Measurements from ENCODE around the gene EFTUD2. TPM values are rescaled to one million over a fixed set of nuclear protein-coding genes. Genes with fewer than 3 reads are reported as not detected.

EFTUD2 gene
- total and polyA plus RNA-seq, 2 donors (not counting 1 experiment from before 2014, with no cell fraction given) = 88.0 to 154 TPM

GRCh38 chr17:44829523-44830358, 69.5 kb downstream of the EFTUD2 start, which contains the start of gene GJC1:
GJC1 (minus strand) TSS chr17:44830287; CDS start chr17:44805817, 24,470 bp downstream.
- H3K79me2 ChIP-seq (ENCODE audit: control insufficient read depth, insufficient read depth, low read length) = peaks cover 50% of the 10 kb centered on the region
- TF ChIP-seq, protein P1, sequence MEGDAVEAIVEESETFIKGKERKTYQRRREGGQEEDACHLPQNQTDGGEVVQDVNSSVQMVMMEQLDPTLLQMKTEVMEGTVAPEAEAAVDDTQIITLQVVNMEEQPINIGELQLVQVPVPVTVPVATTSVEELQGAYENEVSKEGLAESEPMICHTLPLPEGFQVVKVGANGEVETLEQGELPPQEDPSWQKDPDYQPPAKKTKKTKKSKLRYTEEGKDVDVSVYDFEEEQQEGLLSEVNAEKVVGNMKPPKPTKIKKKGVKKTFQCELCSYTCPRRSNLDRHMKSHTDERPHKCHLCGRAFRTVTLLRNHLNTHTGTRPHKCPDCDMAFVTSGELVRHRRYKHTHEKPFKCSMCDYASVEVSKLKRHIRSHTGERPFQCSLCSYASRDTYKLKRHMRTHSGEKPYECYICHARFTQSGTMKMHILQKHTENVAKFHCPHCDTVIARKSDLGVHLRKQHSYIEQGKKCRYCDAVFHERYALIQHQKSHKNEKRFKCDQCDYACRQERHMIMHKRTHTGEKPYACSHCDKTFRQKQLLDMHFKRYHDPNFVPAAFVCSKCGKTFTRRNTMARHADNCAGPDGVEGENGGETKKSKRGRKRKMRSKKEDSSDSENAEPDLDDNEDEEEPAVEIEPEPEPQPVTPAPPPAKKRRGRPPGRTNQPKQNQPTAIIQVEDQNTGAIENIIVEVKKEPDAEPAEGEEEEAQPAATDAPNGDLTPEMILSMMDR (conservative IDR thresholded peaks at IDR 0.05 in 1 of 2, IDR thresholded peaks at IDR 0.05 in 1 of 2; ENCODE audit: low read depth in 1 of 2, low read length in 2 of 2) = no peak
- TF ChIP-seq EZH2 (IDR thresholded peaks at IDR 0.05; ENCODE audit: low read length, missing control alignments) = no peak
- H3K27ac ChIP-seq (ENCODE audit: insufficient read depth, low read length) = peak within 1 kb of the TSS; percentile 94
- H4K20me1 ChIP-seq (ENCODE audit: control insufficient read depth, extremely low read depth, insufficient read depth, low read length) = no peaks in the 10 kb centered on the region
- peak within 1 kb of the TSS; percentile 91 to 99 (median 96) for H3K4me3 ChIP-seq (replicated peaks in 1 of 4; ENCODE audit: control extremely low read depth in 1 of 4, insufficient read depth in 1 of 4, low read depth in 3 of 4, low read length in 4 of 4)
- DNase-seq (ENCODE audit: low read depth in 2 of 2) = peak in 1 of 2 donors; percentile 55
- peak within 1 kb of the TSS; percentile 85 for H3K4me2 ChIP-seq (ENCODE audit: extremely low read depth, insufficient read depth, low read length)
- H2AFZ ChIP-seq (ENCODE audit: low read length) = peak within 1 kb of the TSS; percentile 55
- H3K27me3 ChIP-seq (ENCODE audit: control insufficient read depth, insufficient read depth, low read length) = no peaks in the 10 kb centered on the region
- no peaks in the 10 kb centered on the region for H3K36me3 ChIP-seq (ENCODE audit: control insufficient read depth, insufficient read depth, low read length)
- H3K4me1 ChIP-seq (ENCODE audit: control insufficient read depth, extremely low read depth, insufficient read depth, low read length) = no peaks in the 10 kb centered on the region
- H3K9ac ChIP-seq (ENCODE audit: insufficient read depth, low read length) = peak within 1 kb of the TSS; percentile 93
- H3K9me3 ChIP-seq (ENCODE audit: control insufficient read depth, insufficient read depth, low read depth, low read length) = no peaks in the 10 kb centered on the region

GRCh38 chr17:44828919-44829522, 70.2 kb downstream of the EFTUD2 start:
- Histone ChIP-seq H3K4me1 (ENCODE audit: control insufficient read depth, extremely low read depth, insufficient read depth, low read length) (peaks cover 2% of the 10 kb centered on the region), H3K4me3 (replicated peaks in 1 of 4; ENCODE audit: control extremely low read depth in 1 of 4, insufficient read depth in 1 of 4, low read depth in 3 of 4, low read length in 4 of 4) (peak overlapping the region; percentile 91 to 99 (median 96)), H2AFZ (ENCODE audit: low read length) (peak overlapping the region; percentile 43), H3K27me3 (ENCODE audit: control insufficient read depth, insufficient read depth, low read length) (no peaks in the 10 kb centered on the region), H3K36me3 (ENCODE audit: control insufficient read depth, insufficient read depth, low read length) (no peaks in the 10 kb centered on the region), H3K79me2 (ENCODE audit: control insufficient read depth, insufficient read depth, low read length) (peaks cover 57% of the 10 kb centered on the region), H3K4me2 (ENCODE audit: extremely low read depth, insufficient read depth, low read length) (peak overlapping the region; percentile 55), H4K20me1 (ENCODE audit: control insufficient read depth, extremely low read depth, insufficient read depth, low read length) (no peaks in the 10 kb centered on the region), H3K9me3 (ENCODE audit: control insufficient read depth, insufficient read depth, low read depth, low read length) (no peaks in the 10 kb centered on the region), H3K9ac (ENCODE audit: insufficient read depth, low read length) (peak overlapping the region; percentile 93), H3K27ac (ENCODE audit: insufficient read depth, low read length) (peak overlapping the region; percentile 94)
- TF ChIP-seq, protein P1 (conservative IDR thresholded peaks at IDR 0.05 in 1 of 2, IDR thresholded peaks at IDR 0.05 in 1 of 2; ENCODE audit: low read depth in 1 of 2, low read length in 2 of 2) = no peak
- no peak for TF ChIP-seq EZH2 (IDR thresholded peaks at IDR 0.05; ENCODE audit: low read length, missing control alignments)
- peak; percentile 44 to 59 for DNase-seq (ENCODE audit: low read depth in 2 of 2)

- no peaks in the 10 kb centered on the region for H3K9me3 ChIP-seq (ENCODE audit: control insufficient read depth, insufficient read depth, low read depth, low read length)
- TF ChIP-seq EZH2 (IDR thresholded peaks at IDR 0.05; ENCODE audit: low read length, missing control alignments) = no peak
- TF ChIP-seq, protein P1 (conservative IDR thresholded peaks at IDR 0.05 in 1 of 2, IDR thresholded peaks at IDR 0.05 in 1 of 2; ENCODE audit: low read depth in 1 of 2, low read length in 2 of 2) = no peak
- peak overlapping the region; percentile 94 for H3K27ac ChIP-seq (ENCODE audit: insufficient read depth, low read length)
- no peaks in the 10 kb centered on the region for H3K27me3 ChIP-seq (ENCODE audit: control insufficient read depth, insufficient read depth, low read length)
- H3K79me2 ChIP-seq (ENCODE audit: control insufficient read depth, insufficient read depth, low read length) = peaks cover 65% of the 10 kb centered on the region
- H3K4me2 ChIP-seq (ENCODE audit: extremely low read depth, insufficient read depth, low read length) = peak overlapping the region; percentile 55
- H3K4me1 ChIP-seq (ENCODE audit: control insufficient read depth, extremely low read depth, insufficient read depth, low read length) = peaks cover 2% of the 10 kb centered on the region
- H4K20me1 ChIP-seq (ENCODE audit: control insufficient read depth, extremely low read depth, insufficient read depth, low read length) = no peaks in the 10 kb centered on the region
- peak overlapping the region; percentile 93 for H3K9ac ChIP-seq (ENCODE audit: insufficient read depth, low read length)
- H3K4me3 ChIP-seq (replicated peaks in 1 of 4; ENCODE audit: control extremely low read depth in 1 of 4, insufficient read depth in 1 of 4, low read depth in 3 of 4, low read length in 4 of 4) = peak overlapping the region; percentile 91 to 99 (median 96)
- H2AFZ ChIP-seq (ENCODE audit: low read length) = no peak overlapping the region
- no peaks in the 10 kb centered on the region for H3K36me3 ChIP-seq (ENCODE audit: control insufficient read depth, insufficient read depth, low read length)
- DNase-seq (ENCODE audit: low read depth in 2 of 2) = no peak
These were observed 71.4 kb downstream of the EFTUD2 start for GRCh38 chr17:44827863-44828262.

All from fibroblast of lung (primary cell).